GM12892 (cell line): ENCODE measurements around the gene RPA3.

Experiments
- POLR2A ChIP-seq: IDR thresholded peaks from 2 replicates; pipeline ENCODE4 v1.6.1; 2011; ENCODE audit warnings: low read depth, low read length, control low read depth
- POLR2AphosphoS5 ChIP-seq: IDR thresholded peaks from 2 replicates; pipeline ENCODE4 v1.6.1; 2011; ENCODE audit warnings: low read depth, low read length, control low read depth

GRCh38 chr7:7596176-7596575, 122.2 kb downstream of the RPA3 start:
- TF ChIP-seq POLR2AphosphoS5 (no peak), POLR2A (no peak)
